Lung (tissue), 12 donors: ENCODE results near the gene ZDHHC18. TPM values are rescaled to one million over a fixed set of nuclear protein-coding genes. Genes with fewer than 3 reads are reported as not detected.
"Not testable (repeated sequence)": the region's sequence is repeated elsewhere in the genome, so short reads cannot be mapped to it uniquely, and the experiment has no call there.

Source experiments
- ATAC-seq: fragments of 200-7000 bp; cut with Tn5 transposase; one replicate; pipeline ENCODE4 v1.9.1; 2020; ENCODE audit warnings: moderate number of reproducible peaks; ENCODE audit not compliant: insufficient read depth, low FRiP score
- DNase-seq, 3 donors: peaks; one replicate each; pipeline ENCODE4 v3.0.0-alpha.2; 2013 to 2017
- H3K27ac ChIP-seq, 2 donors: one replicate each; pipeline ENCODE4 v1.5.1; 2013; ENCODE audit warnings: mild to moderate bottlenecking in 2 of 2, moderate library complexity in 2 of 2, control low read depth in 1 of 2, inconsistent platforms in 1 of 2, low read depth in 1 of 2, low read length in 1 of 2
- H3K27me3 ChIP-seq, 3 donors: one replicate each; pipeline ENCODE4 v1.5.1; 2013; ENCODE audit warnings: low read length in 2 of 3; ENCODE audit not compliant: control insufficient read depth in 3 of 3, insufficient read depth in 3 of 3
- H3K36me3 ChIP-seq, 4 donors: one replicate each; pipeline ENCODE4 v1.5.1; 2013; ENCODE audit warnings: low read length in 4 of 4, mild to moderate bottlenecking in 1 of 4, moderate library complexity in 1 of 4; ENCODE audit not compliant: control insufficient read depth in 4 of 4, insufficient read depth in 4 of 4
- H3K4me1 ChIP-seq, 5 donors: one replicate each; pipeline ENCODE4 v1.5.1; 2013; ENCODE audit warnings: low read length in 5 of 5, mild to moderate bottlenecking in 2 of 5, moderate library complexity in 1 of 5; ENCODE audit not compliant: control insufficient read depth in 5 of 5, insufficient read depth in 5 of 5
- H3K4me3 ChIP-seq: one replicate; pipeline ENCODE4 v1.5.1; 2013; ENCODE audit warnings: mild to moderate bottlenecking, control low read depth, moderate library complexity
- H3K9ac ChIP-seq, 2 donors: one replicate each; pipeline ENCODE4 v1.5.1; 2013; ENCODE audit warnings: low read length in 2 of 2, control low read depth in 1 of 2; ENCODE audit not compliant: insufficient read depth in 1 of 2
- H3K9me3 ChIP-seq, 4 donors: one replicate each; pipeline ENCODE4 v1.5.1; 2013; ENCODE audit warnings: low read length in 3 of 4, mild to moderate bottlenecking in 1 of 4, moderate library complexity in 1 of 4; ENCODE audit not compliant: control insufficient read depth in 4 of 4, insufficient read depth in 3 of 4
- WGBS, 2 donors: extraction: QIAGEN DNeasy Blood & Tissue Kit; methylation state at CpG; one replicate each; pipeline ENCODE4 v1.1.7; 2013; 5-methylcytosine and 5-hydroxymethylcytosine counted together
- polyA plus RNA-seq, 2 donors: library from polyadenylated mRNA; stranded (reverse); fragments of 200-250 nt; gene quantifications; one replicate each; pipeline ENCODE4 v1.2.1, GENCODE V29; 2013
- total RNA-seq, 2 donors: library from RNA; depleted of rRNA in 1 of 2; stranded (reverse); fragments of >200 nt in 1 of 2; gene quantifications; one replicate each; pipeline ENCODE4 v1.2.1, GENCODE V29; 2014 to 2021
- TF ChIP-seq, protein P1 (sequence below): IDR thresholded peaks from 2 replicates; pipeline ENCODE4 v1.5.1; 2012; ENCODE audit warnings: mild to moderate bottlenecking; ENCODE audit errors: control extremely low read depth, extremely low read depth
- donor health status: control.
- donor health status: control.
- donor health status: Bipolar disorder and iron deficiency.
- donor health status: healthy.
- donor health status: DM: yes; HTN: yes; CAD: no.

The ZDHHC18 gene
- total and polyA plus RNA-seq, 4 donors = 11.6 to 39.1 (median 18.3) TPM

DNA sequence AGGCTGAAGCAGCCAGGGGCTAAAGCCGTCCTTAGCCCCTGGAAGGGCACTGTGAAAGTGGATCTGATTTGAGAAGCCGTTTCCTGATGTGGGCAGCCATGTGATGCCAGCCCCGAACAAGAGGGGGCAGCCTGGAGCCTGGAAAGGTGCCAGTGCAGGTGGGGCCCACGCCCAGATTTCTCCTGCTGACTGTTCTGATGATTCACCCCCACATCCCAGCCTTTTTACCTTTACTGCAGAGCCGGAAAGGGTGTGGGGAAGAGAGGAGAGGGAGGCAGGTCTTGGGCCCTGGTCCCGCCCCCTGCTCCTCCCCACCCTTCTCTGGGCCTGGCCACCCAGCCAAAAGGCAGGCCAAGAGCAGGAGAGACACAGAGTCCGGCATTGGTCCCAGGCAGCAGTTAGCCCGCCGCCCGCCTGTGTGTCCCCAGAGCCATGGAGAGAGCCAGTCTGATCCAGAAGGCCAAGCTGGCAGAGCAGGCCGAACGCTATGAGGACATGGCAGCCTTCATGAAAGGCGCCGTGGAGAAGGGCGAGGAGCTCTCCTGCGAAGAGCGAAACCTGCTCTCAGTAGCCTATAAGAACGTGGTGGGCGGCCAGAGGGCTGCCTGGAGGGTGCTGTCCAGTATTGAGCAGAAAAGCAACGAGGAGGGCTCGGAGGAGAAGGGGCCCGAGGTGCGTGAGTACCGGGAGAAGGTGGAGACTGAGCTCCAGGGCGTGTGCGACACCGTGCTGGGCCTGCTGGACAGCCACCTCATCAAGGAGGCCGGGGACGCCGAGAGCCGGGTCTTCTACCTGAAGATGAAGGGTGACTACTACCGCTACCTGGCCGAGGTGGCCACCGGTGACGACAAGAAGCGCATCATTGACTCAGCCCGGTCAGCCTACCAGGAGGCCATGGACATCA, 36.5 kb downstream of the ZDHHC18 start, which contains the start of gene SFN:
TSS of gene SFN (plus strand) at position 369 of the 904 bp plus-strand sequence. CDS start at position 433, 64 bp downstream.
- WGBS, 2 donors = 71 to 90% methylated on average over 37 of the region's 37 CpGs
- H3K4me3 ChIP-seq = peak within 1 kb of the TSS; percentile 49
- DNase-seq = no peak
- H3K27me3 ChIP-seq = no peaks in the 10 kb centered on the region
- H3K36me3 ChIP-seq = peaks cover 0 to 1% (median 0%) of the 10 kb centered on the region in 4 donors
- H3K4me1 ChIP-seq = peaks cover 0 to 12% (median 0%) of the 10 kb centered on the region in 5 donors
- H3K27ac ChIP-seq = peak within 1 kb of the TSS in 1 of 2 donors; percentile 82
- no peak within 1 kb of the TSS for H3K9ac ChIP-seq
- H3K9me3 ChIP-seq = no peaks in the 10 kb centered on the region
- TF ChIP-seq, protein P1, sequence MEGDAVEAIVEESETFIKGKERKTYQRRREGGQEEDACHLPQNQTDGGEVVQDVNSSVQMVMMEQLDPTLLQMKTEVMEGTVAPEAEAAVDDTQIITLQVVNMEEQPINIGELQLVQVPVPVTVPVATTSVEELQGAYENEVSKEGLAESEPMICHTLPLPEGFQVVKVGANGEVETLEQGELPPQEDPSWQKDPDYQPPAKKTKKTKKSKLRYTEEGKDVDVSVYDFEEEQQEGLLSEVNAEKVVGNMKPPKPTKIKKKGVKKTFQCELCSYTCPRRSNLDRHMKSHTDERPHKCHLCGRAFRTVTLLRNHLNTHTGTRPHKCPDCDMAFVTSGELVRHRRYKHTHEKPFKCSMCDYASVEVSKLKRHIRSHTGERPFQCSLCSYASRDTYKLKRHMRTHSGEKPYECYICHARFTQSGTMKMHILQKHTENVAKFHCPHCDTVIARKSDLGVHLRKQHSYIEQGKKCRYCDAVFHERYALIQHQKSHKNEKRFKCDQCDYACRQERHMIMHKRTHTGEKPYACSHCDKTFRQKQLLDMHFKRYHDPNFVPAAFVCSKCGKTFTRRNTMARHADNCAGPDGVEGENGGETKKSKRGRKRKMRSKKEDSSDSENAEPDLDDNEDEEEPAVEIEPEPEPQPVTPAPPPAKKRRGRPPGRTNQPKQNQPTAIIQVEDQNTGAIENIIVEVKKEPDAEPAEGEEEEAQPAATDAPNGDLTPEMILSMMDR = no peak
- ATAC-seq = peak; percentile 42

DNA sequence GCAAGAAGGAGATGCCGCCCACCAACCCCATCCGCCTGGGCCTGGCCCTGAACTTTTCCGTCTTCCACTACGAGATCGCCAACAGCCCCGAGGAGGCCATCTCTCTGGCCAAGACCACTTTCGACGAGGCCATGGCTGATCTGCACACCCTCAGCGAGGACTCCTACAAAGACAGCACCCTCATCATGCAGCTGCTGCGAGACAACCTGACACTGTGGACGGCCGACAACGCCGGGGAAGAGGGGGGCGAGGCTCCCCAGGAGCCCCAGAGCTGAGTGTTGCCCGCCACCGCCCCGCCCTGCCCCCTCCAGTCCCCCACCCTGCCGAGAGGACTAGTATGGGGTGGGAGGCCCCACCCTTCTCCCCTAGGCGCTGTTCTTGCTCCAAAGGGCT, 37.2 kb downstream of the ZDHHC18 start:
- no peak overlapping the region for H3K9ac ChIP-seq
- 67 to 81% methylated on average over 20 of the region's 20 CpGs for WGBS, 2 donors
- ATAC-seq (no peak), DNase-seq (no peak)
- peak overlapping the region; percentile 49 for H3K4me3 ChIP-seq
- peaks cover 0 to 12% (median 0%) of the 10 kb centered on the region in 5 donors for H3K4me1 ChIP-seq
- H3K9me3 ChIP-seq = no peaks in the 10 kb centered on the region
- TF ChIP-seq, protein P1 = no peak
- no peaks in the 10 kb centered on the region for H3K36me3 ChIP-seq
- H3K27ac ChIP-seq = peak overlapping the region in 1 of 2 donors; percentile 82
- no peaks in the 10 kb centered on the region for H3K27me3 ChIP-seq

DNA sequence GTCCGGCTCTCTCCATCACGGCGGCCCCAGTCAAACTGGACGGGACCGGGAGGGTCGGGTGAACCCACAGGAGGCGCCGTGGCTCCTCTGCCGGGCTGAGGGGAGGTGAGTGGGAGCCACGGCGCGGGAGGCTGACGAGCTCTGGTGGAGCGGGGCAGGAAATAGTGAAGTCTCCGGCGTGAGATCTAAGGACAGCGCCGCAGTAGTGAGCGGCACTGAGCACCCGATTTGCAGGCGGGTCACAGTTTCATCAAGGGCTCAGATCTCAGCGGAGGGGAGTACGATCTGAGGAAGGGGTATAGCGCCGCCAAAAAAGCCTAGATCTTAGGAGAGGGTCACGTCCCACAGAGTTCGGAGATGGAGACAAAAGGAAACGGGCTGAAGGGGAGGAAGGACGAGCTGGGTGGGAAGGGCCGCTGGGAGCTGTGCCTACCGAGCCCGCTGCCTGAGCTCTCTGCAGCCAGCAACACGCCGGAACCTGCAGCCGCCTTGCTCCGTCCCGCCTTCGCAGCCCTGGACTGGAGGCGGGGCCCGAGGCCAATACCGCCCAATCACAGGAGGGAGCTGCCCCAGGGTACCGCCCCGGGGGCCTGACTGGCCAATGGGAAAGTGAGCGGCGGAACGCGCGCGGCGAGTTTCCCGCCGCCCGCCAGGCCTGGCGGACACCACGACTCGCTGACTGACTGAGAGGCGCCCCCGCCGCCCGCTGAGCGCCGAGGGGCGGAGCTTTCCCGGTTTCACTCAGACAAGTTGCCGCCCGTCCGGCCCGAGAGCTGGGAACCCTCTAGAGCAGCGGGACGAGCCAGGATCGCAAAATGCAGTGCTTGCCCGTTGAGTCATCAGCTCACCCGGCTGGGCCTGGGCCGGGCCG, 38.4 kb downstream of the ZDHHC18 start:
- H3K27me3 ChIP-seq = no peaks in the 10 kb centered on the region
- H3K4me3 ChIP-seq = peak overlapping the region; percentile 49
- 0 to 1% methylated on average over 75 of the region's 75 CpGs for WGBS, 2 donors
- TF ChIP-seq, protein P1 = no peak
- H3K9ac ChIP-seq = peak overlapping the region; percentile 55 to 68
- peaks cover 0 to 12% (median 0%) of the 10 kb centered on the region in 5 donors for H3K4me1 ChIP-seq
- peak; percentile 96 to 98 (median 98) for DNase-seq
- peak; percentile 94 for ATAC-seq
- H3K36me3 ChIP-seq = no peaks in the 10 kb centered on the region
- H3K27ac ChIP-seq = peak overlapping the region; percentile 95 to 97
- H3K9me3 ChIP-seq = no peaks in the 10 kb centered on the region

DNA sequence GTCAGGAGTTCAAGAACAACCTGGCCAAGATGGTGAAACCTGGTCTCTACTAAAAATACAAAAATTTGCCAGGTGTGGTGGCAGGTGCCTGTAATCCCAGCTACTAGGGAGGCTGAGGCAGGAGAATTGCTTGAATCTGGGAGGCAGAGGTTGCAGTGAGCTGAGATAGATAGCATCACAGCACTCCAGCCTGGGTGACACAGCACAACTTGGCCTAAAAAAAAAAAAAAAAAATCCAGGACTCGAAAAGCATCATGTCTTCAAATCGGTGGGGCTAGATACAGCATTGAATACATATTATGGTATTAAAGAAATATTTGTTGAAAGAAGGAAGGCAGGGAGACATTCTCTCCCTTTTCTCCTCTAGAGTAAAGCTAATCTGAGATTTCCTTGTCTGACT, 46.6 kb downstream of the ZDHHC18 start:
- WGBS, 2 donors = 70 to 80% methylated on average over 2 of the region's 2 CpGs
- not testable (repeated sequence) for H3K4me3 ChIP-seq, H3K9ac ChIP-seq, H3K9me3 ChIP-seq, DNase-seq, H3K27ac ChIP-seq, H3K4me1 ChIP-seq, H3K36me3 ChIP-seq, H3K27me3 ChIP-seq, ATAC-seq
